GM18526 (cell line): ENCODE results near the gene PARP16.

ENCODE experiments used
- POLR2A ChIP-seq: IDR thresholded peaks from 3 replicates; pipeline ENCODE4 v1.6.1; 2011; ENCODE audit not compliant: insufficient read length; ENCODE audit errors: extremely low read depth

PARP16 gene

GRCh38 chr15:65286704-65287519, at the start of gene PARP16:
PARP16 (minus strand) TSS chr15:65286883; CDS start chr15:65286426, 457 bp downstream.
- TF ChIP-seq POLR2A: peak; percentile 70

DNA sequence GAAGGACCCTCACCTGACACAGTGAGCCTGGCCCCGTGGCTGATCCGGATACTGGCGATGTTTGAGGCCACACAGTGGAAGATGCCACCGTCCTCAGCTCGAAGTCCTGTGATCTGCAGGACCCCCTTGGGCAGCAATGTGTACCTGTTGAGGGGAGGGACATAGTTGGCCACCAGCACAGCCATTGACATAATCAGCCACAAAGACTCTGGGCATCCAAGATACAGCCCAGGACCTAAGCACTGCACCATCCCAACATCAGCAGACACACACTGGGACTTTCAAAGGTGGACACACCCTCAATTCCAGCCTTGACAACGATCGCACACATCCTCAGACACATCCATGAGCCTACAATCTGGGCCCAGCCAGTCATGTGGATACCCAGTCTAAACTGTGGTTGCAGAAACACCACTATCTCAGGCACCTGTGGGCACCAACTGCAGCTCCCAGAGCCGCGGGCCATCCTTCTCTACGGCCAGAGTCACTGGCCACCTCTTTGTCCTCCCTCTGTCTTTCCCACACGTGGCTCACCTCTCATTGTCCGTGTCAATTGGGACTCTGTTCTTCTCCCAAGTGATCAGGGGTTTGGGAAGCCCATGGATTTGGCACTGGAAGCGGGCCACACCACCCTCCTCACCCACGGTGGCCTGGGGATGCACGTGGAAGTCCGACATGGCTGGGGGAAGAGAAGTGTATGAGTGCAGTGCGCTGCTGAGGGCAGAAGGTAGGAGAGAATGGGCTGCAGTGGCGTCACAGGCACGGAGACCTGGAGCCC, 48.8 kb upstream of the PARP16 start:
- no peak for TF ChIP-seq POLR2A

DNA sequence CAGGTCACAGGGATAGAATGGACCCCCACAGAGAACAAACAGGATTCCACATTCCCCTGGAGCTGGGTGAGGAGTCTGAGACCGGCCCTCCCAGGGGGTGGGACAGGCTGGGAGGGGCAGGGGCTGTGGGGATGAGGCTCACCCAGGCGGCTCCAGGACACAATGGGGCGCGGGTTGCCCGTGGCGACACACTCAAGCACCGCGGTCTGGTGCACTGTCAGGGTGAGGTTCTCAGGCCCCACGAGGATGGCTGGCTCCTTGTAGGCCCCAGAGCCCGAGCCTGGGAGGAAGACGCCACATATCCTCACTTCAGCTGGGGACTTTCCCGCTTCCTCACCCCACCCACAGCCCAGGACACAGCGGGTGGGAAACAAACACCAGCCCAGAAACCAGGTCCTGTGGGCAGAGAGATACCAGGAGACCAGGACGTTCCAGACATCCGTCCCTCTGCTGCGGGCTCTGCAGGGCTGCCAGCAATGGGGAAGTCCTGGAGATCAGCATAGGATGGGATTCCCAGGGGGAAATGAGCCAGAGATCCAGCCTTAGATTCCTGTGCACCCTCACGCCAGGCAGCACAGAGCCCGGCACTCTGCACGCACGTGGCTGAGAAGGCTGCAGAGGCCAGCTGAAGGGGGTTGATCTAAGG, 48.0 kb upstream of the PARP16 start:
- TF ChIP-seq POLR2A: no peak

- no peak for TF ChIP-seq POLR2A
These were observed 47.2 kb upstream of the PARP16 start for GRCh38 chr15:65333856-65334255.

- no peak for TF ChIP-seq POLR2A
These were observed 46.6 kb upstream of the PARP16 start for GRCh38 chr15:65333148-65333820.

GRCh38 chr15:65332391-65333147, 45.9 kb upstream of the PARP16 start:
- TF ChIP-seq POLR2A: no peak

DNA sequence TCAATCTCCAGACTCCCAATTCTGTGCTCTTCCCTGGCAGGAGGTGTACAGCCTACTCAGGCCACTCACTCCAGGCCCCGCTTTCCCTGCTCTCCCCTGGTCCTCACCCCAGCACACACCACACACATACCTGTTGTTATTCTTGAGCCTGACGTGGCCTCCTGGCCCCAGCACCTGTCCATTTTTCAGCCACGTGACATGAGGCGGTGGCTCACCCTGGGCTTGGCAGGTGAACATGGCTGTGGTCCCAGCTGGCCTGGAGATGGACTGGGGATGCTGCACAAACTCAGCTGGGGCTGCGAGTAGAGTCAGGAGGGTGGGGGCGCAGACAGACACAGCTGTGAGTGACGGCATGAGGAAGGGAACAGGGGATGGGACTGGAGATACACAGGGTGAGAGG, 45.1 kb upstream of the PARP16 start:
- TF ChIP-seq POLR2A: no peak

GRCh38 chr15:65330934-65331645, 44.4 kb upstream of the PARP16 start:
- no peak for TF ChIP-seq POLR2A

DNA sequence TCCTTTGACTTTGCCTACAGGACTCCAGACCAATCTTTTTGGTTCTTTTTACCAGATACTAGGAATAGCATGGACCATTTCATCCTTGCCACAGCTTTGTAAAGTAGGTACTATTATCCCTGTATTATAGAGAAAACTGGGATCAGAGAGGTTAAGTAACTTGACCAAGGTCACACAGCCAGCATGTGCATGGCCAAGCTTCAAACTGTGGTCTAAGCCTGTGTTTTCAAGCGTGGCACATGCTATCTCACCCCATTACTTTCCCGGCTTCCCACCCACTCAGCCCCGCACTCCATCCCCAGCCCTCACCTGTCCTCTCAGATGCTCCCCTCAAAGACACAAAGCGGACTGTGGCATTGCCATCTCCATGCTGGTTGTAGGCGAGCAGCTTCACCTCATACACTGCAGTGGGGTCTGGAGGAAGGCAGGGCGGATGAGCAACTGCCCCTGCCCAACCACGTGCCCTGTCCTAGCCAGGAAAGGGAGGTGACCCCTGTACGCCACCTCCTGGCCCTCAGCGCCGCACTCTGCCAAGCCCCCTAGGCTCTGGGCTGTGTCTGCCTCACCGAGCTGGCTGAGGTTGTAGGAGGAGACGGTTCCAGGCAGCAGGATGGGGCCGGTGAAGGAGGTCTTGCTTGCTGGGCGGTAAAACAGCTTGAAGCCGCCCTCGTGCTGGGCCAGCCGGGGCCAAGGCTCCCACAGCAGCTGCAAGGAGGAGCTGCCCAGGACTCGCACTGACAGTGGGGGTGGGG, 43.5 kb upstream of the PARP16 start:
- TF ChIP-seq POLR2A: no peak

GRCh38 chr15:65329288-65329983, 42.8 kb upstream of the PARP16 start:
- TF ChIP-seq POLR2A: no peak

DNA sequence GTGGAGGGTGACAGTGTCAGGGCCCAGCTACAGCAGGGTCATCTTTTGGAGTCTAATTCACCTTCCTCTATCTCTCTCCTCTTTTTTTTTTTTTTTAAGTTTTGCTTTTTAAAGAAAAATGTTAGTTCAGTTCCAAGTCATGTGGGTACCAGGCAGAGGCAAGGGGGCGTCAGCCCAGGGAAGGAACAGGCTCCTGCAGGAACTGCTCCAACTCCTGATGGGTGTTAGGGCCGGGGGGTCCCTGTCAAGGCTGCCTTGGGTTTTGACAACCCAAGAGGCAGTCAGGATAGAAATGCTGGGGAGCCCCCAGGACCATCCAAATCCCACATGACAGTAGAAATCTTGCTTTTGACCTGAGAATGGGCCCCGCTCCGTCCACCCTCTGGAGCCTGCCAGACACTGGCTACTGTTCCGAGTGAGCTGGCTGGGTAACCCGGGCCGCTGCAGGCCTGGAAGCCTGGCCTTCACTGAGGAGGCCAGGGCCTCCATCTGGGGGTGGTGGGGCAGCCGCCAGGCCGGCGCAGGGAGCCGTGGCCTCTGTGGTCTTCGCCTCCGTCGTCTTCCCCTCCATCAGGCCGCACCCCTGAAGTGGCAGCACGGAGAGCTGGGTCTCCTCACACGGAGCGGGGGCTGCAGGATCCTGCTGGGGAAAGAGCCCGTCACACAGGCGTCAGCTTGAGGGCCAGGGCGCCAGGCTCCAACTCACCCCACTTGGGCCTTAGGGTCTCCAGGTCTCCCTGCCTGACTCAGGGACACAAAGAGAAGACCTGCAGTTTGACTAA, 42.0 kb upstream of the PARP16 start:
- TF ChIP-seq POLR2A: no peak
